Gastrocnemius medialis (tissue), 4 donors: ENCODE data around the gene FRK. TPM values are rescaled to one million over a fixed set of nuclear protein-coding genes. Genes with fewer than 3 reads are reported as not detected.

Source experiments
- ATAC-seq, 2 donors: fragments of 150-250 bp; one replicate each; pipeline ENCODE4 v1.9.1; 2016
- DNase-seq, 2 donors: peaks; one replicate each; pipeline ENCODE4 v3.0.0-alpha.2; 2019
- H3K27ac ChIP-seq, 4 donors: fragments of 200-600 bp; sonication (generic); 1 replicate in 1 of 4; 2 replicates in 3 of 4; pipeline ENCODE4 v1.5.1; 2016 to 2018; ENCODE audit warnings: mild to moderate bottlenecking in 2 of 4, moderate library complexity in 1 of 4
- H3K27me3 ChIP-seq, 3 donors: fragments of 200-600 bp; sonication (generic) in 2 of 3; 1 replicate in 1 of 3; 2 replicates in 2 of 3; pipeline versions ENCODE4 v1.5.1 to v1.6.0; 2016 to 2019; ENCODE audit warnings: mild to moderate bottlenecking in 1 of 3, moderate library complexity in 1 of 3
- H3K36me3 ChIP-seq, 2 donors: fragments of 200-600 bp; sonication (generic) in 1 of 2; one replicate each; pipeline ENCODE4 v1.5.1; 2017 to 2018
- H3K4me1 ChIP-seq, 2 donors: fragments of 200-600 bp; sonication (generic) in 1 of 2; one replicate each; pipeline ENCODE4 v1.5.1; 2016 to 2017; ENCODE audit warnings: mild to moderate bottlenecking in 2 of 2
- H3K4me3 ChIP-seq, 4 donors: fragments of 200-600 bp; sonication (generic) in 3 of 4; 1 replicate in 1 of 4; 2 replicates in 3 of 4; pipeline ENCODE4 v1.5.1; 2016 to 2019; ENCODE audit warnings: mild to moderate bottlenecking in 2 of 4
- H3K9me3 ChIP-seq, 3 donors: fragments of 200-600 bp; sonication (generic) in 2 of 3; 1 replicate in 1 of 3; 2 replicates in 2 of 3; pipeline ENCODE4 v1.5.1; 2016 to 2019
- POLR2A ChIP-seq, 2 donors: fragments of 450-650 bp; IDR thresholded peaks; one replicate each; pipeline ENCODE4 v1.6.1; 2017; ENCODE audit warnings: antibody characterized with exemption in 2 of 2, mild to moderate bottlenecking in 2 of 2, moderate library complexity in 2 of 2
- in situ Hi-C, 4 donors: fragments of 200-750 bp; cut with MboI; loops; one replicate each; pipeline versions ENCODE4 v1.15.0 to v1.8.0; 2017; ENCODE audit warnings: low sequenced_read_pairs in 4 of 4
- intact Hi-C: fragments of 100-400 bp; cut with DNase I; formaldehyde crosslinking; loops from one replicate; pipeline ENCODE4 v1.15.1; 2023; ENCODE audit warnings: low total_unique reads
- total RNA-seq, 4 donors: library from RNA; depleted of rRNA; stranded (reverse); fragments of >200 nt; gene quantifications; one replicate each; pipeline versions ENCODE4 v1.1.0 to v1.2.3, GENCODE V29; 2016
- TF ChIP-seq, protein P1 (sequence below), 5 experiments: fragments of 450-650 bp in 3 of 5; fragments of 200-600 bp in 2 of 5; sonication (generic) in 2 of 5; IDR thresholded peaks in 4 of 5; conservative IDR thresholded peaks in 1 of 5; 1 replicate in 4 of 5; 2 replicates in 1 of 5; pipeline ENCODE4 v1.5.1; 2016 to 2019; ENCODE audit warnings: antibody characterized with exemption in 5 of 5, mild to moderate bottlenecking in 3 of 5, moderate library complexity in 3 of 5

FRK gene
- total RNA-seq, 4 donors from 2014 or later: 1.3 to 4.8 (median 1.7) TPM

- ATAC-seq: no peak
- DNase-seq: no peak
- H3K4me1 ChIP-seq: peaks cover 19 to 26% of the 10 kb centered on the region in 2 donors
- TF ChIP-seq, protein P1, sequence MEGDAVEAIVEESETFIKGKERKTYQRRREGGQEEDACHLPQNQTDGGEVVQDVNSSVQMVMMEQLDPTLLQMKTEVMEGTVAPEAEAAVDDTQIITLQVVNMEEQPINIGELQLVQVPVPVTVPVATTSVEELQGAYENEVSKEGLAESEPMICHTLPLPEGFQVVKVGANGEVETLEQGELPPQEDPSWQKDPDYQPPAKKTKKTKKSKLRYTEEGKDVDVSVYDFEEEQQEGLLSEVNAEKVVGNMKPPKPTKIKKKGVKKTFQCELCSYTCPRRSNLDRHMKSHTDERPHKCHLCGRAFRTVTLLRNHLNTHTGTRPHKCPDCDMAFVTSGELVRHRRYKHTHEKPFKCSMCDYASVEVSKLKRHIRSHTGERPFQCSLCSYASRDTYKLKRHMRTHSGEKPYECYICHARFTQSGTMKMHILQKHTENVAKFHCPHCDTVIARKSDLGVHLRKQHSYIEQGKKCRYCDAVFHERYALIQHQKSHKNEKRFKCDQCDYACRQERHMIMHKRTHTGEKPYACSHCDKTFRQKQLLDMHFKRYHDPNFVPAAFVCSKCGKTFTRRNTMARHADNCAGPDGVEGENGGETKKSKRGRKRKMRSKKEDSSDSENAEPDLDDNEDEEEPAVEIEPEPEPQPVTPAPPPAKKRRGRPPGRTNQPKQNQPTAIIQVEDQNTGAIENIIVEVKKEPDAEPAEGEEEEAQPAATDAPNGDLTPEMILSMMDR (IDR thresholded peaks at IDR 0.05 in 4 of 5, conservative IDR thresholded peaks at IDR 0.05 in 1 of 5): no peak
- TF ChIP-seq POLR2A (IDR thresholded peaks at IDR 0.05): no peak
- in situ Hi-C loops (no loop called here), intact Hi-C loops (no loop called here)
- H3K9me3 ChIP-seq: no peaks in the 10 kb centered on the region
- no peak overlapping the region for H3K27ac ChIP-seq
- no peaks in the 10 kb centered on the region for H3K36me3 ChIP-seq
- no peaks in the 10 kb centered on the region for H3K27me3 ChIP-seq
- no peak overlapping the region for H3K4me3 ChIP-seq
Observed at GRCh38 chr6:116066789-116067188, 6.1 kb upstream of the FRK start.

GRCh38 chr6:116064666-116065065 lies 4.0 kb upstream of the FRK start:
- in situ Hi-C loops (no loop called here), intact Hi-C loops (no loop called here)
- no peak for TF ChIP-seq POLR2A (IDR thresholded peaks at IDR 0.05)
- TF ChIP-seq, protein P1 (IDR thresholded peaks at IDR 0.05 in 4 of 5, conservative IDR thresholded peaks at IDR 0.05 in 1 of 5): no peak
- Histone ChIP-seq H3K27ac (no peak overlapping the region), H3K4me1 (peaks cover 12 to 22% of the 10 kb centered on the region in 2 donors), H3K9me3 (no peaks in the 10 kb centered on the region), H3K4me3 (no peak overlapping the region), H3K36me3 (no peaks in the 10 kb centered on the region), H3K27me3 (no peaks in the 10 kb centered on the region)
- no peak for ATAC-seq
- DNase-seq: no peak

DNA sequence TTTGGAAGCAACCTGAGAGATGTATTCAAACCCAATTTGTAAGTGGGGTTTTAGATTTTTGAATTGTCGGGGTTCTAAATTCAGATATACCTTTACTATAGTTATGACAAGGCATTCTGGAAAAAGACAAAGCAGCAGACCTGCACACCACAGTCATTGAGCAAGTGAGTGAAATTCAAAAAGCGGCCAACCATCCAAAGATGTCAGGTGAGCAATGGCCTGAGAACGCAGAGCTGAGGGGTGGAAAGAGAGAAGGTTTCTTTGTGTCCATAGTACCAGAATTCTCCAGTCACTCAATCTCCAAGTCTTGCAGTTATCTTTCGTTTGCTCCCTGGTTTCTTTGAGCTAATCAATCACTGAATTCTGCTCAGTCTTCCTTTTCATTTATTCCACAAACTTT lies 1.8 kb upstream of the FRK start:
- in situ Hi-C loops: no loop called here
- no peak for DNase-seq
- H3K27ac ChIP-seq: peak overlapping the region in 1 of 4 donors; percentile 76
- no peaks in the 10 kb centered on the region for H3K9me3 ChIP-seq
- no peak overlapping the region for H3K4me3 ChIP-seq
- intact Hi-C loops: no loop called here
- no peaks in the 10 kb centered on the region for H3K27me3 ChIP-seq
- TF ChIP-seq, protein P1 (IDR thresholded peaks at IDR 0.05 in 4 of 5, conservative IDR thresholded peaks at IDR 0.05 in 1 of 5): no peak
- TF ChIP-seq POLR2A (IDR thresholded peaks at IDR 0.05): no peak
- ATAC-seq: no peak
- H3K36me3 ChIP-seq: no peaks in the 10 kb centered on the region
- peaks cover 12 to 27% of the 10 kb centered on the region in 2 donors for H3K4me1 ChIP-seq

DNA sequence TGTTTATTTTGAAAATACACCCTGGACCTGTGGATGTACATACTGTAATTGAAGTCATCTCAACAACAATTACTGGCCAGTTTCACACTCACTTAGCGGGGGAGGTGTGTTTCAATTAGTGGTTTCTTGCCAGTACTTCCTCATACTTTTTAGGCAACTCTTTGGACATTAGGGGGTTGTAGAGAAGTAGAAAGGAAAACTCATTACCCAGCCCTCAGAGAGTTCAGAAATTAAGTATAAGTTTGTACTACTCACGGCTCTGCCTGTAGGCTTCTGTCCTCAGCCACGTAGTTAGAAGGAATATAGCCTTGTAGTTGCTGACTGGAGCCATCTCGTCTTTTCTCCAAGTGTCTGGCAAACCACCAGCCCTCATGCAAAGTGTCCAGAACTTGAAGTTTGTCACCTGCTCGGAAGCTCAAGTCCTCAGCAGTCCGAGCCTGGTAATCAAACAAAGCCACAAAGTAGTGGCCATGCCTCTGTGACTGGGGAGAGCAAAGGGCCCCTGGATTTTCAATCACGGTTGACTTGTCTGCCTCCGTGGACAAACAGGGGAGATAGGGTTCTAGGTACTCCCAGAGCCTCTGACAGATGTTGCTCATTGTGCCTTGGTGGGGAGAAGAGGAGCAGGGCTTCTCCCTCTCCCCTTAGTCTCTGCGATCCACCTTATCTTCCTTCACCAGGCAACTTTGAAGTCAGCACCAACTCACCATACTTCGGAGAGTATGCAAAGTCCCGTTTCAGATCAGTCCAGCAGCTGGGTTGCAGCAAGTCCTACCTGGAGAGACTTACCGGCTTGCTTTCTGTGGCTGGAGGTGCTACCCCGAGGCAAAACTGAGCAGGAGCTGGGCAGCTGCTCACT lies 749 bp downstream of the FRK start:
- DNase-seq: peak in 1 of 2 donors; percentile 18
- in situ Hi-C loops: no loop called here
- ATAC-seq: peak; percentile 49 to 66
- Histone ChIP-seq H3K27ac (peak overlapping the region; percentile 76 to 85 (median 80)), H3K9me3 (no peaks in the 10 kb centered on the region), H3K4me3 (peak overlapping the region; percentile 39 to 59 (median 54)), H3K4me1 (peaks cover 16 to 29% of the 10 kb centered on the region in 2 donors), H3K27me3 (no peaks in the 10 kb centered on the region), H3K36me3 (no peaks in the 10 kb centered on the region)
- intact Hi-C loops: loop anchor here (5.0 kb wide), 1 partner anchor 42 kb away; the partner anchor contains the start of gene NT5DC1
- peak in 1 of 2 donors; percentile 3 for TF ChIP-seq POLR2A (IDR thresholded peaks at IDR 0.05)
- TF ChIP-seq, protein P1 (IDR thresholded peaks at IDR 0.05 in 4 of 5, conservative IDR thresholded peaks at IDR 0.05 in 1 of 5): no peak
